ENCODE results near the gene RAB7B. TPM values are rescaled to one million over a fixed set of nuclear protein-coding genes. Genes with fewer than 3 reads are reported as not detected.

Gene RAB7B
- total and polyA plus RNA-seq, 9 of the 15 experiments (the other 6 are each of a cell fraction or from before 2014, with no cell fraction given): 0.03 to 0.29 (median 0.07) TPM; not detected in 4

DNA sequence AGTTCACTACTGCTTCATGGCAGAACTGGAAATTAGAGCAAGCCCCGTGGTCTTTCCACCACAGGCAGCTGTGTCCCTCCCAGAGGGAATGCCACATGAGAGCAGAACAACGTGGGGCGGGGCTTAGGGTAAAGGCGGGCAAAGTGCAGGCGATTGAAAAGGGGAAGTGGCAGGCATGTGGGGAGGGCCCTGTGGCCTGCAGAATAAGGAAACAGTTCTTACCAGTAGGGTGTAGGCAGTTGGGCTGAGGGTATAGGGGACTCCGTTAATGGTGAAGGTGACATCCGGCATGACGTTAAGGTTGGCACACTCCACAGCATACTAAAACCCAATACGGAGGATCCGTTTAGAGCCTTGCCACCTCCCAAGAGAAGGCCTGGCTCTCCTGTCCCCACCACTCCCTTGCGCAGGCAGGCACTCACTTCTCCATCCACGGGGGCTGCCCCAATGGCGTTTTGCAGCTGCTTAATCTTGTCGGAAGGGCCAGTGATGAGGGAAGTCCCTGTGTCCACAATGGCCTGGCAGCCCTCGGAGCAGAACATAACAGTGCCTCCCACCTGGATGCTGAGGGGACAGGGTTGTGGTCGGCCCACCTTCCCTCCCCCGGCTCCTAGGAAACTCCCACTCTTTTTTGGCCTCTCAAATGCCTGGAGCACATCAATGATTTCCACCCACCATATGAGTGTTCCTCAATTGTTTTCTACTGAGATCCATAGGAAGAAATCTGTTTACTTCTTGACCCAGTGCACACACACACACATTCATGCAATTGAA is 9.1 kb upstream of the RAB7B start (continued):
- TF ChIP-seq, protein P1, sequence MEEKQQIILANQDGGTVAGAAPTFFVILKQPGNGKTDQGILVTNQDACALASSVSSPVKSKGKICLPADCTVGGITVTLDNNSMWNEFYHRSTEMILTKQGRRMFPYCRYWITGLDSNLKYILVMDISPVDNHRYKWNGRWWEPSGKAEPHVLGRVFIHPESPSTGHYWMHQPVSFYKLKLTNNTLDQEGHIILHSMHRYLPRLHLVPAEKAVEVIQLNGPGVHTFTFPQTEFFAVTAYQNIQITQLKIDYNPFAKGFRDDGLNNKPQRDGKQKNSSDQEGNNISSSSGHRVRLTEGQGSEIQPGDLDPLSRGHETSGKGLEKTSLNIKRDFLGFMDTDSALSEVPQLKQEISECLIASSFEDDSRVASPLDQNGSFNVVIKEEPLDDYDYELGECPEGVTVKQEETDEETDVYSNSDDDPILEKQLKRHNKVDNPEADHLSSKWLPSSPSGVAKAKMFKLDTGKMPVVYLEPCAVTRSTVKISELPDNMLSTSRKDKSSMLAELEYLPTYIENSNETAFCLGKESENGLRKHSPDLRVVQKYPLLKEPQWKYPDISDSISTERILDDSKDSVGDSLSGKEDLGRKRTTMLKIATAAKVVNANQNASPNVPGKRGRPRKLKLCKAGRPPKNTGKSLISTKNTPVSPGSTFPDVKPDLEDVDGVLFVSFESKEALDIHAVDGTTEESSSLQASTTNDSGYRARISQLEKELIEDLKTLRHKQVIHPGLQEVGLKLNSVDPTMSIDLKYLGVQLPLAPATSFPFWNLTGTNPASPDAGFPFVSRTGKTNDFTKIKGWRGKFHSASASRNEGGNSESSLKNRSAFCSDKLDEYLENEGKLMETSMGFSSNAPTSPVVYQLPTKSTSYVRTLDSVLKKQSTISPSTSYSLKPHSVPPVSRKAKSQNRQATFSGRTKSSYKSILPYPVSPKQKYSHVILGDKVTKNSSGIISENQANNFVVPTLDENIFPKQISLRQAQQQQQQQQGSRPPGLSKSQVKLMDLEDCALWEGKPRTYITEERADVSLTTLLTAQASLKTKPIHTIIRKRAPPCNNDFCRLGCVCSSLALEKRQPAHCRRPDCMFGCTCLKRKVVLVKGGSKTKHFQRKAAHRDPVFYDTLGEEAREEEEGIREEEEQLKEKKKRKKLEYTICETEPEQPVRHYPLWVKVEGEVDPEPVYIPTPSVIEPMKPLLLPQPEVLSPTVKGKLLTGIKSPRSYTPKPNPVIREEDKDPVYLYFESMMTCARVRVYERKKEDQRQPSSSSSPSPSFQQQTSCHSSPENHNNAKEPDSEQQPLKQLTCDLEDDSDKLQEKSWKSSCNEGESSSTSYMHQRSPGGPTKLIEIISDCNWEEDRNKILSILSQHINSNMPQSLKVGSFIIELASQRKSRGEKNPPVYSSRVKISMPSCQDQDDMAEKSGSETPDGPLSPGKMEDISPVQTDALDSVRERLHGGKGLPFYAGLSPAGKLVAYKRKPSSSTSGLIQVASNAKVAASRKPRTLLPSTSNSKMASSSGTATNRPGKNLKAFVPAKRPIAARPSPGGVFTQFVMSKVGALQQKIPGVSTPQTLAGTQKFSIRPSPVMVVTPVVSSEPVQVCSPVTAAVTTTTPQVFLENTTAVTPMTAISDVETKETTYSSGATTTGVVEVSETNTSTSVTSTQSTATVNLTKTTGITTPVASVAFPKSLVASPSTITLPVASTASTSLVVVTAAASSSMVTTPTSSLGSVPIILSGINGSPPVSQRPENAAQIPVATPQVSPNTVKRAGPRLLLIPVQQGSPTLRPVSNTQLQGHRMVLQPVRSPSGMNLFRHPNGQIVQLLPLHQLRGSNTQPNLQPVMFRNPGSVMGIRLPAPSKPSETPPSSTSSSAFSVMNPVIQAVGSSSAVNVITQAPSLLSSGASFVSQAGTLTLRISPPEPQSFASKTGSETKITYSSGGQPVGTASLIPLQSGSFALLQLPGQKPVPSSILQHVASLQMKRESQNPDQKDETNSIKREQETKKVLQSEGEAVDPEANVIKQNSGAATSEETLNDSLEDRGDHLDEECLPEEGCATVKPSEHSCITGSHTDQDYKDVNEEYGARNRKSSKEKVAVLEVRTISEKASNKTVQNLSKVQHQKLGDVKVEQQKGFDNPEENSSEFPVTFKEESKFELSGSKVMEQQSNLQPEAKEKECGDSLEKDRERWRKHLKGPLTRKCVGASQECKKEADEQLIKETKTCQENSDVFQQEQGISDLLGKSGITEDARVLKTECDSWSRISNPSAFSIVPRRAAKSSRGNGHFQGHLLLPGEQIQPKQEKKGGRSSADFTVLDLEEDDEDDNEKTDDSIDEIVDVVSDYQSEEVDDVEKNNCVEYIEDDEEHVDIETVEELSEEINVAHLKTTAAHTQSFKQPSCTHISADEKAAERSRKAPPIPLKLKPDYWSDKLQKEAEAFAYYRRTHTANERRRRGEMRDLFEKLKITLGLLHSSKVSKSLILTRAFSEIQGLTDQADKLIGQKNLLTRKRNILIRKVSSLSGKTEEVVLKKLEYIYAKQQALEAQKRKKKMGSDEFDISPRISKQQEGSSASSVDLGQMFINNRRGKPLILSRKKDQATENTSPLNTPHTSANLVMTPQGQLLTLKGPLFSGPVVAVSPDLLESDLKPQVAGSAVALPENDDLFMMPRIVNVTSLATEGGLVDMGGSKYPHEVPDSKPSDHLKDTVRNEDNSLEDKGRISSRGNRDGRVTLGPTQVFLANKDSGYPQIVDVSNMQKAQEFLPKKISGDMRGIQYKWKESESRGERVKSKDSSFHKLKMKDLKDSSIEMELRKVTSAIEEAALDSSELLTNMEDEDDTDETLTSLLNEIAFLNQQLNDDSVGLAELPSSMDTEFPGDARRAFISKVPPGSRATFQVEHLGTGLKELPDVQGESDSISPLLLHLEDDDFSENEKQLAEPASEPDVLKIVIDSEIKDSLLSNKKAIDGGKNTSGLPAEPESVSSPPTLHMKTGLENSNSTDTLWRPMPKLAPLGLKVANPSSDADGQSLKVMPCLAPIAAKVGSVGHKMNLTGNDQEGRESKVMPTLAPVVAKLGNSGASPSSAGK (IDR thresholded peaks at IDR 0.05): peak; percentile 64
- TF ChIP-seq ZBTB12 (CRISPR knock-in tag; IDR thresholded peaks at IDR 0.05) (no peak), BRCA1 (IDR thresholded peaks at IDR 0.05) (no peak), BRCA1 (CRISPR knock-in tag; IDR thresholded peaks at IDR 0.05) (no peak), ZNF431 (CRISPR knock-in tag; IDR thresholded peaks at IDR 0.05) (0 out of 2 replicates have a peak, but pooled peaks have one; percentile 19)
